ENCODE results near the gene ERCC2. TPM values are rescaled to one million over a fixed set of nuclear protein-coding genes. Genes with fewer than 3 reads are reported as not detected.

ERCC2 gene
- total RNA-seq, 1 experiment from 2014 or later = 59.2 TPM

DNA sequence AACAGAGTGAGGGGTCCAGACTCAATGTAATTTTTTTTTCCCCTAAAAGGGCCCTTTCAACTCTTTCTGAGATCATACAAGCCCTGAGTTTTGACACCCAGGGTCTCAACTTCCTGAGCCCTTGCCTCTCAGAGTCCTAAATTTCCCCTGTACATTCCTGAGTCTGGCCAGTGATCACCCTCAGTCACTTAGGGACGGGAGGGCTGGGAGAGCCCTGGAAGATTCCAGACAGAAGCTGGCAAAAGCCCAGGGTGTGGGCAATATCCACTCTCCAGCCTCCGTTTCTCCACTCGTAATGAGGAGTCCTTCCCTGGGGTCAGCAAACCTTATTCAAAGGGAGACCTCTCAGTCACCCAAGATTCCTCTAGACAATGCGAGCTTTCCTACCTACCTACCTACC, 32.9 kb upstream of the ERCC2 start:
- ChIA-PET CTCF (interaction anchor here (1.2 kb wide), 1 partner anchor 12 kb away, joined by 5 read pairs; no protein-coding TSS in a partner anchor), POLR2A (ENCODE audit: low non-redundant PET) (no interaction called here)
- no peak overlapping the region for H3K4me3 ChIP-seq (ENCODE audit: low read depth, low read length, poor library complexity, severe bottlenecking)
- no peaks in the 10 kb centered on the region for H3K9me3 ChIP-seq (ENCODE audit: low read depth, low read length, poor library complexity, severe bottlenecking)
- H3K4me1 ChIP-seq (ENCODE audit: insufficient read depth, low read length, poor library complexity, severe bottlenecking) = peaks cover 12% of the 10 kb centered on the region
- no TSS peak for BruUV-seq (replicated peaks)
- H3K36me3 ChIP-seq (ENCODE audit: insufficient read depth, low read length, poor library complexity, severe bottlenecking) = no peaks in the 10 kb centered on the region
- TF ChIP-seq, protein P1, sequence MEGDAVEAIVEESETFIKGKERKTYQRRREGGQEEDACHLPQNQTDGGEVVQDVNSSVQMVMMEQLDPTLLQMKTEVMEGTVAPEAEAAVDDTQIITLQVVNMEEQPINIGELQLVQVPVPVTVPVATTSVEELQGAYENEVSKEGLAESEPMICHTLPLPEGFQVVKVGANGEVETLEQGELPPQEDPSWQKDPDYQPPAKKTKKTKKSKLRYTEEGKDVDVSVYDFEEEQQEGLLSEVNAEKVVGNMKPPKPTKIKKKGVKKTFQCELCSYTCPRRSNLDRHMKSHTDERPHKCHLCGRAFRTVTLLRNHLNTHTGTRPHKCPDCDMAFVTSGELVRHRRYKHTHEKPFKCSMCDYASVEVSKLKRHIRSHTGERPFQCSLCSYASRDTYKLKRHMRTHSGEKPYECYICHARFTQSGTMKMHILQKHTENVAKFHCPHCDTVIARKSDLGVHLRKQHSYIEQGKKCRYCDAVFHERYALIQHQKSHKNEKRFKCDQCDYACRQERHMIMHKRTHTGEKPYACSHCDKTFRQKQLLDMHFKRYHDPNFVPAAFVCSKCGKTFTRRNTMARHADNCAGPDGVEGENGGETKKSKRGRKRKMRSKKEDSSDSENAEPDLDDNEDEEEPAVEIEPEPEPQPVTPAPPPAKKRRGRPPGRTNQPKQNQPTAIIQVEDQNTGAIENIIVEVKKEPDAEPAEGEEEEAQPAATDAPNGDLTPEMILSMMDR (conservative IDR thresholded peaks at IDR 0.05; ENCODE audit: low read depth, low read length) = no peak
- no peak for TF ChIP-seq EZH2 (IDR thresholded peaks at IDR 0.05; ENCODE audit: borderline replicate concordance, low read depth, low read length, poor library complexity, severe bottlenecking)
- no peaks in the 10 kb centered on the region for H3K27me3 ChIP-seq (replicated peaks; ENCODE audit: insufficient read depth, low read depth, low read length, poor library complexity)
- H3K27ac ChIP-seq (ENCODE audit: low read depth, low read length, poor library complexity, severe bottlenecking) = no peak overlapping the region
- DNase-seq (ENCODE audit: low spot score) = no peak
- intact Hi-C loops (cut with micrococcal nuclease; ENCODE audit: unreplicated experiment) = no loop called here

DNA sequence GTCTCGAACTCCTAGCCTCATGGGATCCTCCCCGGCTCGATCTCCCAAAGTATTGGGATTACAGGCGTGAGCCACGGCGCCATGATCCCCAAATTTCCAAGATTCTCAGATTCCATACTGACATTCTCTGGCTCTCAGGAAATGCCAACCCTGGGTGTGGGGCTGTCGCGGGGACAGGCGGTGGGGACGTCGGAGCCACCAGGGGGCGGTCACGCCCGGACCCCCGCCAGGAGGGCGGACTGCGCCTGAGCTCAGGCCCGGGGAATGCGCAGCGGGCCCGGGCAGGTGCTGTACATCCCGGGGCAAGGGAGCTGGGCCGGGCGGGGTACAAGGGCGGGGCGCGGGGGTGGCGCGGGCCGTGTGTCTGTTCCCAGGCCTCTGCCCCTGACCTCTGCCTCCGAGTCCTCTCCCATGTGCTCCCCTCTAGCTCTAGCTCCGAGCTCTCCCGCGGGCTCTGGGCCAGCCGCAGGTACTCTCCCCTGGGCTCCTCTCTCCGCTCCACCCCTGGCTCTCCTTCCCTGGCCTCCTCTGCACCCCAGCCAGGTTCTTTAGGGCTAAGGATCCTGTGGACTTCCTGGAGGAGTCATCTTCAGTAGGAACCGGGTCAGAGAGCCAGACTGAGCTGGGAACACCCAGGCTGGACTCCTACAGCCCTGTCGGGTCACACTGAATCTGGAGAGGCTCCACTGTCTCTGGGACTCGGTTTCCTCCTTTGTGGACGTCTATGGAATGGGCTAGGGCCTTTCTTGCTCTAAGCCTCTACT, 32.1 kb upstream of the ERCC2 start:
- H3K4me1 ChIP-seq (ENCODE audit: insufficient read depth, low read length, poor library complexity, severe bottlenecking) = peaks cover 14% of the 10 kb centered on the region
- H3K27ac ChIP-seq (ENCODE audit: low read depth, low read length, poor library complexity, severe bottlenecking) = no peak overlapping the region
- POLR2A ChIA-PET (ENCODE audit: low non-redundant PET) = no interaction called here
- intact Hi-C loops (cut with micrococcal nuclease; ENCODE audit: unreplicated experiment) = no loop called here
- no peak for TF ChIP-seq EZH2 (IDR thresholded peaks at IDR 0.05; ENCODE audit: borderline replicate concordance, low read depth, low read length, poor library complexity, severe bottlenecking)
- TF ChIP-seq, protein P1 (conservative IDR thresholded peaks at IDR 0.05; ENCODE audit: low read depth, low read length) = peak; percentile 54
- no peaks in the 10 kb centered on the region for H3K36me3 ChIP-seq (ENCODE audit: insufficient read depth, low read length, poor library complexity, severe bottlenecking)
- DNase-seq (ENCODE audit: low spot score) = no peak
- CTCF ChIA-PET = interaction anchor here (0.6 to 1.1 kb wide), 2 partner anchors 26 to 83 kb away, joined by 3 to 8 read pairs; no protein-coding TSS in a partner anchor
- BruUV-seq (replicated peaks) = no TSS peak
- no peak overlapping the region for H3K4me3 ChIP-seq (ENCODE audit: low read depth, low read length, poor library complexity, severe bottlenecking)
- no peaks in the 10 kb centered on the region for H3K27me3 ChIP-seq (replicated peaks; ENCODE audit: insufficient read depth, low read depth, low read length, poor library complexity)
- no peaks in the 10 kb centered on the region for H3K9me3 ChIP-seq (ENCODE audit: low read depth, low read length, poor library complexity, severe bottlenecking)

DNA sequence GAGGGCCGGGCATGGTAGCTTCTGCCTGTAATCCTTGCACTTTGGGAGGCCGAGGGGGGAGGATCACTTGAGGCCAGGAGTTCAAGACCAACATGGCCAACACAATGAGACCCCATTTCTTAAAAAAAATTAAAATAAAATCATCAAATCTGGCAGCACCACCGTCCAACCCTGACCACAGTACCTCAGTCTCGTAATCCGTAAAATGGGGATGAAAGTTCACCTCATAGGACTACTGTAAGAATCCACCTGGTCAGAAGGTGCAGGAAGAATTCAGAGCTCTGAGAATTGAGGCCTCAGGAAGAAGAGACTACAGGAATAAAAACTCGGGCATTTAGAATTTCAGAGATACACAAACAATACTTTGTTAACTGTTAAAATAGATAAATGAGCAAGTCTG, 31.4 kb upstream of the ERCC2 start:
- H3K27ac ChIP-seq (ENCODE audit: low read depth, low read length, poor library complexity, severe bottlenecking) = no peak overlapping the region
- intact Hi-C loops (cut with micrococcal nuclease; ENCODE audit: unreplicated experiment) = no loop called here
- H3K9me3 ChIP-seq (ENCODE audit: low read depth, low read length, poor library complexity, severe bottlenecking) = no peaks in the 10 kb centered on the region
- H3K4me1 ChIP-seq (ENCODE audit: insufficient read depth, low read length, poor library complexity, severe bottlenecking) = peaks cover 14% of the 10 kb centered on the region
- no peak for DNase-seq (ENCODE audit: low spot score)
- CTCF ChIA-PET = interaction anchor here (0.6 to 1.1 kb wide), 2 partner anchors 25 to 84 kb away, joined by 3 to 8 read pairs; no protein-coding TSS in a partner anchor
- no peaks in the 10 kb centered on the region for H3K27me3 ChIP-seq (replicated peaks; ENCODE audit: insufficient read depth, low read depth, low read length, poor library complexity)
- H3K4me3 ChIP-seq (ENCODE audit: low read depth, low read length, poor library complexity, severe bottlenecking) = no peak overlapping the region
- POLR2A ChIA-PET (ENCODE audit: low non-redundant PET) = interaction anchor here (0.6 kb wide), 1 partner anchor 25 kb away, joined by 5 read pairs; no protein-coding TSS in a partner anchor
- no peak for TF ChIP-seq EZH2 (IDR thresholded peaks at IDR 0.05; ENCODE audit: borderline replicate concordance, low read depth, low read length, poor library complexity, severe bottlenecking)
- TF ChIP-seq, protein P1 (conservative IDR thresholded peaks at IDR 0.05; ENCODE audit: low read depth, low read length) = no peak
- no TSS peak for BruUV-seq (replicated peaks)
- H3K36me3 ChIP-seq (ENCODE audit: insufficient read depth, low read length, poor library complexity, severe bottlenecking) = no peaks in the 10 kb centered on the region

Measured in A673 (cell line).